Testis (tissue), 2 donors: ENCODE measurements around the gene CPZ.

Experiments used
- POLR2A ChIP-seq: fragments of 450-650 bp; IDR thresholded peaks from one replicate; pipeline ENCODE4 v1.6.1; 2017; ENCODE audit warnings: antibody characterized with exemption, mild to moderate bottlenecking, moderate library complexity
- TF ChIP-seq, protein P1 (sequence below), 3 experiments: fragments of 450-650 bp in 2 of 3; fragments of 200-600 bp in 1 of 3; sonication (generic) in 1 of 3; IDR thresholded peaks; one replicate each; pipeline ENCODE4 v1.5.1; 2016 to 2019; ENCODE audit warnings: antibody characterized with exemption in 3 of 3, mild to moderate bottlenecking in 2 of 3, moderate library complexity in 1 of 3

DNA sequence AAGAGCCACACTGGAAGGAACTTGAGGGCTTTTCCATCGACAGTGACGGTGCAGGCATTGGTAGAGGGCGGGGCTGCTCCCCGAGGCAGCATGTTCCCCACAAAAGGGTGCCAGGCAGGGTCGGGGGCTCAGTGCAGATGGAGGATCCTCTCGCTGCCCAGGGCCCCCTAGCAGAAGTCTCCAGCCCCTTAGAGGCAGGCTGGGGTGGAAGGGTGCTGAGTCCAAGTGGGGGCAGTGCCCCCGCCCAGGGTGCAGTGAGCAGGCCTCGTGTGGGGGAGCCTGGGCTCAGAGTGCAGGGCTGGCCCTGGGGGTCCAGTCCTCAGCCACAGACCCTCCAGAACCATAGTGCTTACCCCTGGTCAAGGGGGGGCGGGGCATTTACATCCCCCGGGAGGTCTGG lies 9.0 kb downstream of the CPZ start:
- TF ChIP-seq, protein P1, sequence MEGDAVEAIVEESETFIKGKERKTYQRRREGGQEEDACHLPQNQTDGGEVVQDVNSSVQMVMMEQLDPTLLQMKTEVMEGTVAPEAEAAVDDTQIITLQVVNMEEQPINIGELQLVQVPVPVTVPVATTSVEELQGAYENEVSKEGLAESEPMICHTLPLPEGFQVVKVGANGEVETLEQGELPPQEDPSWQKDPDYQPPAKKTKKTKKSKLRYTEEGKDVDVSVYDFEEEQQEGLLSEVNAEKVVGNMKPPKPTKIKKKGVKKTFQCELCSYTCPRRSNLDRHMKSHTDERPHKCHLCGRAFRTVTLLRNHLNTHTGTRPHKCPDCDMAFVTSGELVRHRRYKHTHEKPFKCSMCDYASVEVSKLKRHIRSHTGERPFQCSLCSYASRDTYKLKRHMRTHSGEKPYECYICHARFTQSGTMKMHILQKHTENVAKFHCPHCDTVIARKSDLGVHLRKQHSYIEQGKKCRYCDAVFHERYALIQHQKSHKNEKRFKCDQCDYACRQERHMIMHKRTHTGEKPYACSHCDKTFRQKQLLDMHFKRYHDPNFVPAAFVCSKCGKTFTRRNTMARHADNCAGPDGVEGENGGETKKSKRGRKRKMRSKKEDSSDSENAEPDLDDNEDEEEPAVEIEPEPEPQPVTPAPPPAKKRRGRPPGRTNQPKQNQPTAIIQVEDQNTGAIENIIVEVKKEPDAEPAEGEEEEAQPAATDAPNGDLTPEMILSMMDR (IDR thresholded peaks at IDR 0.05), result no peak
- TF ChIP-seq POLR2A, result no peak
